ENCODE data around the gene RBFOX2.

Gene RBFOX2

DNA sequence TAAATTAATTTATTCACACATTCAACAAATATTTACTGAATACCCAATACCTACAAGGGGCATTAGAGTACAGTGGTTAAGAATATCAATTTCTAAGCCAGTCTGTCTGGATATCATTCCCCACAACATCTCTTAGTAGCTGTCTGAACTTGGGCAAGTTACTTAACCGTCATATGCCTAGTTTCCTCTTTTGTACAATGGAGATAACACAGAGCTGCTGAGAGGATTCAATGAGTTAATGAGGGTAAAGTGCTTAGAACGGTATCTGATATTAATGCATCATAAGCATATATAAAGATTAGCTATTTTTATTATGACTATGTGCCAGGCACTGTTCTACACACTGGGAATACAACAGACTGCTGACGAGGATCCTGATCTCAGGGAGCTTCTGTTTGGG, 194.6 kb downstream of the RBFOX2 start:
- TF ChIP-seq CTCF (IDR thresholded peaks at IDR 0.05; ENCODE audit: low read depth, low read length) = no peak
- DNase-seq (ENCODE audit: extremely low read depth, low read depth) = no peak

DNA sequence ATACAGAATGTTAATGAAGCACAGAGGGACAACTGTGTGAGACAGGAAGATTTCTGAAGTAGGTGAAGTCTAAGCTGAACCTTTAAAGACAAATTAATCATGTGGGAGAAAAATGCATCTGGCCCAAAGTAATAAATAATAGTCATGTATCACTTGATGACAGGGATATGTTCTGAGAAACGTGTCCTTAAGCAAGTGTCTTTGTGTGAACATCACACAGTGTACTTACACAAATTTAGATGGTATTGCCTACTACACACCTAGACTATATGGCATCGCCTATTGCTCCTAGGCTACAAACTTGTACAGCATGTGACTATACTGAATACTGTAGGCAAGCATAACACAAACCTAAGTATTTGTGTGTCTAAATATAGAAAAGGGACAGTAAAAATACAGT, 198.3 kb downstream of the RBFOX2 start:
- TF ChIP-seq CTCF (IDR thresholded peaks at IDR 0.05; ENCODE audit: low read depth, low read length) = no peak
- DNase-seq (ENCODE audit: extremely low read depth, low read depth) = no peak

- TF ChIP-seq CTCF (IDR thresholded peaks at IDR 0.05; ENCODE audit: low read depth, low read length) = no peak
- DNase-seq (ENCODE audit: extremely low read depth, low read depth) = no peak
These were observed 204.4 kb downstream of the RBFOX2 start for GRCh38 chr22:35824256-35824655.

GRCh38 chr22:35821654-35822053, 207.0 kb downstream of the RBFOX2 start:
- DNase-seq (ENCODE audit: extremely low read depth, low read depth) = no peak
- no peak for TF ChIP-seq CTCF (IDR thresholded peaks at IDR 0.05; ENCODE audit: low read depth, low read length)

DNA sequence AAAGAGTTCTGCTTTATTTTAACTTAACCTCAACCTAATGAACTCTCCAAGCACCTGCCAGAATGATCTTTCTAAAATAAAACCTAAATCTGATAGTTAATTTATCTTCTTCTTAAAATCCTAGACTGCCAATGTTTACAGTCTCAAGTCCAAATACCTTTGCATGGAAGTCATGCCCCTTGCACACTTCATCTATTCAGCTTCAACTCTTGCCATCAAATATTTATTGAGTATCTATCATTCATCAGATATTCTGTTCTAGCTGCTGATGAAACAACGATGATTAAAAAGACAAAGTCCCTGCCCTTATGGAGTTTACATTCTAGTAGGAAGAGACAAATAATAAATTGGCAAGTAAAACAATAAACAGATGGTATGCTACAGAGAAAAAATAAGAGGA, 209.2 kb downstream of the RBFOX2 start:
- no peak for DNase-seq (ENCODE audit: extremely low read depth, low read depth)
- TF ChIP-seq CTCF (IDR thresholded peaks at IDR 0.05; ENCODE audit: low read depth, low read length) = no peak

- DNase-seq (ENCODE audit: extremely low read depth, low read depth) = no peak
These were observed 209.7 kb downstream of the RBFOX2 start for GRCh38 chr22:35818897-35819296.

DNA sequence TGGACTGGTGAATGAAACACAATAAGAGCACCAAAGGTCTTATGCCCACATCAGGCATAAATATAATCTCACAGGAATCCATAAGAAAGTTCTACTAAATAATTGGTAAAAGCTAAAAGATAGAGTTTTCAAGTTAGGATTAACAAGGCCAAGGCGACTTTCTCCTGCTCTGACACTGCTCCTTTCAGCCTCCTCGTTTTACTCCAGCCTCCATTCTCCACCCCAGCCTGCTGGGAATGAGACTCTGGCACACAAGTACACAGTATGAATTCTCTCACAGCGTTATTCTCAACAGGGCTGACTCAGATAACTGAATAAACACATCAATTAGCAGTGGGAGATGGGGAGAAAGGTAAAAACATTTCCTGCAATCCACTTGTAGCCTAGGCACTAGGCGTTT, 216.0 kb downstream of the RBFOX2 start:
- no peak for TF ChIP-seq CTCF (IDR thresholded peaks at IDR 0.05; ENCODE audit: low read depth, low read length)
- DNase-seq (ENCODE audit: extremely low read depth, low read depth) = no peak

More at GRCh38 chr22:35818897-35819296, 209.7 kb downstream of the RBFOX2 start:
- TF ChIP-seq CTCF (IDR thresholded peaks at IDR 0.05; ENCODE audit: low read depth, low read length) = no peak

All from AG09319 (cell line).